Measurements from ENCODE around the gene TMX1. TPM values are rescaled to one million over a fixed set of nuclear protein-coding genes. Genes with fewer than 3 reads are reported as not detected.
A peak's percentile ranks its signal among the peaks of the same experiment; 100 is the strongest.

Gene TMX1
- total RNA-seq, 2 experiments from 2014 or later, result 59.4 to 59.6 TPM

DNA sequence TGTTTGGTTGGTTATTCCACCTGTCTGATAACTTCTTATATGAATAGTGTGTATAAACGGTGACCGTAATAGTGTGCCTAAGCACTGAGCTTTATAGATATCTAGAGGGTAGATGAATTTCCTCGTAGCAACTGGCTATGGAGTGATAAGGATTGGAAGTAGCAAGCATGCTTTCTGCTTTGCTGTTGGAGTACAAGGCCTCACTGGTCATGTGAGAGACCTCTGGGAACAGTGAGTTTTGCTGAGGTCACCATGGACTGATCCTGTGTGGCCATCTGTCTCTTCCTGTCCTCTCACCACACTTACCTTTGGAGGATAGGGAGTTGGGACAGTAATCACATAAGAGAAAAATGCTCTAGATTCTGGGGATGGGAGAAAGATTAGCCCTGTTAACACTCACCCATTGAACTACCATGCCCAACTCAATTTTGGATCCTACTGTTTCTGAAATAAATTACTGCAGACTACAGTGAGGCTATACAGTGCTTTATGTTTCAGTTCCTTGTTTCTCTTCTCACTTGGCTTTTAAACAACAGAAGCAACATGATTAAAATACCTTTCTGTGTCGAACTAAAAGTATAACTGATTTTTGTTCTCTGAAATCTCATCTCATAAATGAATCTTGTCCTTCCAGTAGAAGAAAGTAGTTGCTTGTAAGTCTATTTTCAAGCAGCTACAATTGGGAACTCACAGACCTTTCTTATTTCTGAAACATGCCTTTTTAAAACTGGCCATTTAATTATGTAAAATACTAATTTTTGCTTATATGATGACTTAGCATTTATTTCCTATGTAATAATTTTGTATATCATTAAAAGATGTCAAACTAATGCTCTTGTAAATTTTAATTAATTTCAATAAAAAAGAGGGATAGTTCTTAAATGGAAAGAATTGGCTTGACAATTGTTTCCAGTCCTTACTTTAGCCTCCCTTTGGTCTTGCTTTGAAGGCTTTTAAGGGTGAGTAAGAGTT lies 8.3 kb downstream of the TMX1 start:
- no peak overlapping the region for H3K27ac Mint-ChIP-seq
- CTCF ChIA-PET, result no interaction called here
- H3K36me3 Mint-ChIP-seq (ENCODE audit: low read depth), result peaks cover 52% of the 10 kb centered on the region
- intact Hi-C loops (cut with micrococcal nuclease), result loop anchor here (10.0 kb wide), 3 partner anchors 584 to 934 kb away; partner anchors contain the start of genes DMAC2L, L2HGDH and SAV1
- H3K9me3 Mint-ChIP-seq, result no peaks in the 10 kb centered on the region
- peaks cover 20% of the 10 kb centered on the region for H3K4me1 Mint-ChIP-seq (ENCODE audit: low read depth)
- H3K4me3 Mint-ChIP-seq, result no peak overlapping the region
- no peaks in the 10 kb centered on the region for H3K27me3 Mint-ChIP-seq (ENCODE audit: low read depth)
- no peak for DNase-seq

DNA sequence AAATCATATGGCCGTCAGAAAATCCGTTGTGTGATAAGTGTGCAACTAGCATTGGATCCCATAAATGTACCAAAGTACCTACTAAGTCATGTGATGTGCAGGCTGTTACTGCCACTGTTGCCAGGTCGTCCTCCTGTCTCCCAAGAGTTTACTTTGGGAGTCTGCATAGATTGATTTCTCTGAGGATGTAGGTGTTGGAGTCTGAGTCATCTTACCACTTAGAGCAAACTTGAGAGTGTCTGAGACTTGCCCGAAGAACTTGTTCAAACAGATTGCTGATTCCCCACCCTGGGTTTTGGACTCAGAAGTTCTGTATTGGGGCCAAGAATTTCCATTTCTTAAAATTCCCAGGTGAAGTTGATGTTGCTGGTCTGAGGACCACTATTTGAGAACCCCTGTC lies 11.4 kb downstream of the TMX1 start:
- Mint-ChIP-seq H3K4me1 (ENCODE audit: low read depth) (no peaks in the 10 kb centered on the region), H3K36me3 (ENCODE audit: low read depth) (peaks cover 51% of the 10 kb centered on the region), H3K4me3 (no peak overlapping the region), H3K27me3 (ENCODE audit: low read depth) (no peaks in the 10 kb centered on the region), H3K27ac (no peak overlapping the region), H3K9me3 (no peaks in the 10 kb centered on the region)
- intact Hi-C loops (cut with micrococcal nuclease), result no loop called here
- no peak for DNase-seq
- CTCF ChIA-PET, result no interaction called here

DNA sequence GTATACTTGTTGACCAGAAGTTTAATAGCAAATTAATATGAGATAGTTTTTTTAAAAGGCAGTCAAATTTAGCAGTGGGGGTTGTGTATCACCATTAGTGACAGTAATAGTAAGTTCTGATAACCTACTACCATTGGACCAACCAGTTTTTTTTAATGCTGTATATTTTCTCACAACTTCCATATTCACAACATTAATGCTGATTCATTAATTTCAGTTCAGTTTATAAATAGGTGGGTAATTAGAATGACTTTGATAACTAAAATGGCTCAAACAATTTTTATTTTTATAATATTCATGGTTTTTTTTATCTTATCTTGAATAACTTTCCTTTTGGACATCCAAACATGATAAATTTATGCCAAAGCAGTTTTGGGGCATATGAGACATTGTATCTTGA lies 13.8 kb downstream of the TMX1 start:
- intact Hi-C loops (cut with micrococcal nuclease), result no loop called here
- peaks cover 5% of the 10 kb centered on the region for H3K9me3 Mint-ChIP-seq
- H3K4me1 Mint-ChIP-seq (ENCODE audit: low read depth), result no peaks in the 10 kb centered on the region
- DNase-seq, result no peak
- CTCF ChIA-PET, result no interaction called here
- no peak overlapping the region for H3K27ac Mint-ChIP-seq
- peaks cover 59% of the 10 kb centered on the region for H3K36me3 Mint-ChIP-seq (ENCODE audit: low read depth)
- no peaks in the 10 kb centered on the region for H3K27me3 Mint-ChIP-seq (ENCODE audit: low read depth)
- H3K4me3 Mint-ChIP-seq, result no peak overlapping the region

DNA sequence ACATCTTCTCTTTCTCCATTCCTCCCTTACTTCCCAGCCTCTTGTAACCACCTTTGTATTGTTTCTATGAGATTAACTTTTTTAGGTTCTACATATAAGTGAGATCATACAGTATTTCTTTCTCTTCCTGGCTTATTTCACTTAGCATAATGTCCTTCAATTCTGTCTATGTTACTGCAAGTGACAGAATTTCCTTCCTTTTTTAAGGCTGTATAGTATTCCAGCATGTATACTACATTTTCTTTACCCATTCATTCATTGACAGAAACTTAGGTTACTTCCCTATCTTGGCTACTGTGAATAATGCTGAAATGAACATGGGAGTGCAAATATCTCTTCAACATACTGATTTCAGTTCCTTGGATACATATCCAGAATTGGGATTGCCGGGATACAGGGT lies 18.2 kb downstream of the TMX1 start:
- CTCF ChIA-PET, result interaction anchor here (0.7 kb wide), 1 partner anchor 17 kb away, joined by 3 read pairs; no protein-coding TSS in a partner anchor
- DNase-seq, result no peak
- intact Hi-C loops (cut with micrococcal nuclease), result no loop called here
- Mint-ChIP-seq H3K27me3 (ENCODE audit: low read depth) (no peaks in the 10 kb centered on the region), H3K9me3 (peaks cover 5% of the 10 kb centered on the region), H3K27ac (no peak overlapping the region), H3K4me3 (no peak overlapping the region), H3K36me3 (ENCODE audit: low read depth) (peaks cover 41% of the 10 kb centered on the region), H3K4me1 (ENCODE audit: low read depth) (peaks cover 24% of the 10 kb centered on the region)

DNA sequence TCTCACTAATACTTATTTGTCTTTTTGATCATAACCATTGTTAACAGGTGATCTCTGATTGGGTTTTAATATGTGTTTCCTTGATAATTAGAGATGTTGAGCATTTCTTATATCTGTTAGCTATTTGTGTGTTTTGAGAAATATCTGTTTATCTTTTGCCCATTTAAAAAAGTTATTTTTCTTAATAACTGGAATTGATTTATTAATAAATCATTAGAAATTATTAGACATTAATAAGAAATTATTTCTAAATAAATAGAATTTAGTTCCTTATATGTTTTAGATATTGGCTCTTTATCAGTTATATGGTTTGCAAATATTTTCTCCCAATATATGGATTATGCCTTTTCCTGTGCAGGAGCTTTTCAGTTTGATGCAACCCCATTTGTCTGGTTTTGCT lies 18.7 kb downstream of the TMX1 start:
- Mint-ChIP-seq H3K36me3 (ENCODE audit: low read depth) (peaks cover 38% of the 10 kb centered on the region), H3K27me3 (ENCODE audit: low read depth) (no peaks in the 10 kb centered on the region), H3K4me1 (ENCODE audit: low read depth) (peaks cover 24% of the 10 kb centered on the region), H3K4me3 (no peak overlapping the region), H3K27ac (no peak overlapping the region), H3K9me3 (peaks cover 5% of the 10 kb centered on the region)
- no peak for DNase-seq
- CTCF ChIA-PET, result interaction anchor here (0.7 kb wide), 1 partner anchor 17 kb away, joined by 3 read pairs; no protein-coding TSS in a partner anchor
- intact Hi-C loops (cut with micrococcal nuclease), result no loop called here

DNA sequence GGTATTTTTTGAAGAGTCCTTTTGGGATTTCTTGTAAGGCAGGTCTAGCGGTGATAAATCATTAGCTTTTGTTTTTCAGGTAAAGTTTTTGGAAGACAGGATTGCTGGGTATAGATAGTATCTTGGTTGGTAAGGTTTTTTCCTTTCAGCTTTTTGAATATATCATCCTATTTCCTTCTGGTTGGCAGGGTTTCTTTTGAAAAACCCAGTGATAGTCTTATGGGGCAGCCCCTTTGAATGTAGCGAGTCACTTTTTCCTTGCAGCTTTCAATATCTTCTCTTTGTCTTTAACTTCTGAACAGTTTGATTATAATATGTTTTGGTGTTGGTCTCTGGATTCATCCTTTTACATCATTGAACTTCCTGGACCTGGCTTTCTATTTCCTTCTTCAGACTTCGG lies 20.2 kb downstream of the TMX1 start:
- intact Hi-C loops (cut with micrococcal nuclease), result loop anchor here (1.0 kb wide), 3 partner anchors 20 to 587 kb away; partner anchors contain the start of gene TMX1
- CTCF ChIA-PET, result interaction anchor here (0.6 kb wide), 1 partner anchor 69 kb away, joined by 6 read pairs; no protein-coding TSS in a partner anchor
- no peak overlapping the region for H3K4me3 Mint-ChIP-seq
- peaks cover 24% of the 10 kb centered on the region for H3K4me1 Mint-ChIP-seq (ENCODE audit: low read depth)
- H3K27me3 Mint-ChIP-seq (ENCODE audit: low read depth), result no peaks in the 10 kb centered on the region
- H3K27ac Mint-ChIP-seq, result peak overlapping the region; percentile 71
- H3K36me3 Mint-ChIP-seq (ENCODE audit: low read depth), result peaks cover 33% of the 10 kb centered on the region
- peaks cover 5% of the 10 kb centered on the region for H3K9me3 Mint-ChIP-seq
- peak; percentile 42 for DNase-seq

DNA sequence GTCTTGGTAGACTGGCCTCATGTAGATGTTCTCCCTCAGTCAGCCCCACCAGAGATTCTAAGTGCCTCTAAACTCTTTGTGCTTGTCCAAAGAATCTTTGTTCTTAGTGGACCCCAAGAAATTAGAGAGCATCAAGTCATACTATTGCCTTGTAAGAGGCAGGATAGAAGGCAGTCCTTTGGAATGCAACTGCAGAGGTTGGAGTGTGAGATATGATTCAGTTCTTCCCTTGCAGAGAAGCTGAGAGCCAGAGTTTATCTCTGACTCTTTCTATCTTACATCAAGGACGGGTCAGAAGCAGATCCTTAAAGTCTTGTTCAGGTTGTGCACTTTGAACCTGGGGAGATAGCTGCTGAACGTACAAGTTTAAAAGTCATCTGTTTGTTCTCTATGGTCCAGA lies 21.1 kb downstream of the TMX1 start:
- H3K4me1 Mint-ChIP-seq (ENCODE audit: low read depth), result peaks cover 24% of the 10 kb centered on the region
- CTCF ChIA-PET, result interaction anchor here (1.1 kb wide), 1 partner anchor 22 kb away, joined by 3 read pairs; no protein-coding TSS in a partner anchor
- H3K4me3 Mint-ChIP-seq, result no peak overlapping the region
- no peak for DNase-seq
- peaks cover 27% of the 10 kb centered on the region for H3K36me3 Mint-ChIP-seq (ENCODE audit: low read depth)
- intact Hi-C loops (cut with micrococcal nuclease), result no loop called here
- H3K27ac Mint-ChIP-seq, result peak overlapping the region; percentile 71
- no peaks in the 10 kb centered on the region for H3K27me3 Mint-ChIP-seq (ENCODE audit: low read depth)
- peaks cover 5% of the 10 kb centered on the region for H3K9me3 Mint-ChIP-seq

DNA sequence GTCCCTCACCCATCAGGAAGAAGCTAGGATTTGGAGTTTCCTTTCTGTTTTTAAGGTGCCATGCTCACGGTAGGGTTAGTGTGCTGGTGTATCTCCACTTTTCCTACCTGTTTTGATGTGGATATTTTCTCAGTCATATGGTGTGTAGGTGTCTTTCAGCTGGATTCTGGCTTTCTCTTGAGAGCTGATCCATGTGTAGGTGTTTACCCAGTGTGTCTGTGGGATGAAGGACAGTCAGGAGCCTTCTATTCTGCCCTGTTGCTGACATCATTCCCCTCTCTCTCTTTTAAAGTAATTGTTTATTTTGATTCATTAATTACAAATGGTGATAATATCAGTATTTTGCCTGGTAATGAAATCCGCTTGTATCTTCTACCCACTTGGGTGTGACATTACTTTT lies 22.8 kb downstream of the TMX1 start:
- no peak overlapping the region for H3K27ac Mint-ChIP-seq
- intact Hi-C loops (cut with micrococcal nuclease), result no loop called here
- CTCF ChIA-PET, result no interaction called here
- no peak overlapping the region for H3K4me3 Mint-ChIP-seq
- peaks cover 20% of the 10 kb centered on the region for H3K36me3 Mint-ChIP-seq (ENCODE audit: low read depth)
- DNase-seq, result no peak
- peaks cover 24% of the 10 kb centered on the region for H3K4me1 Mint-ChIP-seq (ENCODE audit: low read depth)
- H3K27me3 Mint-ChIP-seq (ENCODE audit: low read depth), result no peaks in the 10 kb centered on the region
- H3K9me3 Mint-ChIP-seq, result peaks cover 5% of the 10 kb centered on the region

DNA sequence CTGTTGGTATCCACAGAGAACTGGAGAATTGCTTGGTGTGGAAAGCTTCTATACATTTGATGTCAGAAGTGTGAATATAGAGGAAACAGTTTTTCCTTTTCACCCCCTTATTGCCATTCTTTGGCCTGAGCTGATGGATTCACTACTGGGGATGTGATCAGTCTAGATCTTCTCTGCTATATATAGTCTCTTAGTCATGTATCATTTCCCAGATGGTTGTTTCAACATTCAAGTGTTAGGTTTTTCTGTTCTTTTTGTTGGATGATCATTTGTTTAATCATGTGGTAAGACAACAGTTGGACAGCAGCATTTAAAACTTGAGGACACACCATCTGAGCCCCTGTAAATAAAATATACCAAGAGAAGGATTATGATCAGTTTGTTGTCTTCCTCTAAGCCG lies 29.6 kb downstream of the TMX1 start:
- CTCF ChIA-PET, result interaction anchor here (0.5 kb wide), 1 partner anchor 220 kb away, joined by 3 read pairs; no protein-coding TSS in a partner anchor
- intact Hi-C loops (cut with micrococcal nuclease), result no loop called here
- Mint-ChIP-seq H3K4me3 (no peak overlapping the region), H3K27ac (no peak overlapping the region), H3K9me3 (no peaks in the 10 kb centered on the region), H3K4me1 (ENCODE audit: low read depth) (no peaks in the 10 kb centered on the region), H3K27me3 (ENCODE audit: low read depth) (no peaks in the 10 kb centered on the region), H3K36me3 (ENCODE audit: low read depth) (peaks cover 4% of the 10 kb centered on the region)
- no peak for DNase-seq

DNA sequence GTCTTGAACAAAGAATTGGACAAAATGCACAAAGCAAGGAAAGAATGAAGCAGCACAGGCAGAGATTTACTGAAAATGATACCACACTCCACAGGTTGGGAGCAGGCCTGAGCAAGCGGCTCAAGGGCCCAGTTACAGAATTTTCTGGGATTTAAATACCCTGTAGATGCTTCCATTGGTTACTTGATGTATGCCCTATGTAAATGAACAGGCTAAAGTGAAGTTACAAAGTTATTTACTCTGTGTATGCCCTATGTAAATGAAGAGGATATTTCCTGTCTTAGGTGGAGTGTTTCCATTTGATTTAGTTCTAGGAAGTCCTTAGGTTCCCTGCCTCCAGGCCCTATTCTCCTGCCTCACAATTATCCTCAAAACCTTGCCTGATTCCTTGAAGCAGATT lies 36.6 kb downstream of the TMX1 start:
- H3K27ac Mint-ChIP-seq, result no peak overlapping the region
- no peak overlapping the region for H3K4me3 Mint-ChIP-seq
- no peaks in the 10 kb centered on the region for H3K4me1 Mint-ChIP-seq (ENCODE audit: low read depth)
- H3K27me3 Mint-ChIP-seq (ENCODE audit: low read depth), result no peaks in the 10 kb centered on the region
- H3K36me3 Mint-ChIP-seq (ENCODE audit: low read depth), result peaks cover 4% of the 10 kb centered on the region
- H3K9me3 Mint-ChIP-seq, result no peaks in the 10 kb centered on the region
- intact Hi-C loops (cut with micrococcal nuclease), result no loop called here
- CTCF ChIA-PET, result interaction anchor here (0.7 kb wide), 1 partner anchor 32 kb away, joined by 3 read pairs; no protein-coding TSS in a partner anchor
- DNase-seq, result no peak

DNA sequence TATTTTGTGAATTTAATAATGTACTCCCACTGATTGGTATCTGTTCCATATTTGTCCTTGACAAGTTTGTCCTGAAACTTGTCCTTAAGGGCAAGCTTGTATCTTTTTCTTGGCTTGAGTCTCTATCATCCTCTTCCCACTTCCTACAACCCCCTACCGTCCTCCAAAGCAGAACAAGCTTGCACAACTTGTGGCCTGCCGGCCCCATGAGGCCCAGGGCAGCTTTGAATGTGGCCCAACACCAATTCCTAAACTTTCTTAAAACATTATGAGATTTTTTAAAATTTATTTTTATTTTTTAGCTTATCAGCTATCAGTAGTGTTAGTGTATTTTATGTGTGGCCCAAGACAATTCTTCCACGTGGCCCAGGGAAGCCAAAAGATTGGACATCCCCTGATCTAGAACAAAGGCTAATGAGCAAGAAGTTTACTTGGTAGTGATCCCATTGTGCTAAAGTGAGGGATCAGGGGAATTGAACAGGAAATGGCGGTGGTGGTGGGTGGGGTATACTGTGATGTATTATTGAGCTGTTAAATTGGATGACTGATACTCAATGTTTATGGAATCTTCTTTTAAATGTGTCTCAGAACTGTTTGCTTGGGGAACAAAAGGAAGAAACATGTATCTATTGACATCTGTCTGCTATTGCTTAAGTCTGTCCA lies 37.8 kb downstream of the TMX1 start:
- H3K4me1 Mint-ChIP-seq (ENCODE audit: low read depth), result no peaks in the 10 kb centered on the region
- CTCF ChIA-PET, result interaction anchor here (0.5 to 0.7 kb wide), 4 partner anchors 94 to 853 kb away, joined by 3 to 6 read pairs (median 4); no protein-coding TSS in a partner anchor
- H3K9me3 Mint-ChIP-seq, result no peaks in the 10 kb centered on the region
- no peak for DNase-seq
- H3K27me3 Mint-ChIP-seq (ENCODE audit: low read depth), result no peaks in the 10 kb centered on the region
- no peak overlapping the region for H3K27ac Mint-ChIP-seq
- H3K4me3 Mint-ChIP-seq, result no peak overlapping the region
- H3K36me3 Mint-ChIP-seq (ENCODE audit: low read depth), result peaks cover 4% of the 10 kb centered on the region
- intact Hi-C loops (cut with micrococcal nuclease), result no loop called here

DNA sequence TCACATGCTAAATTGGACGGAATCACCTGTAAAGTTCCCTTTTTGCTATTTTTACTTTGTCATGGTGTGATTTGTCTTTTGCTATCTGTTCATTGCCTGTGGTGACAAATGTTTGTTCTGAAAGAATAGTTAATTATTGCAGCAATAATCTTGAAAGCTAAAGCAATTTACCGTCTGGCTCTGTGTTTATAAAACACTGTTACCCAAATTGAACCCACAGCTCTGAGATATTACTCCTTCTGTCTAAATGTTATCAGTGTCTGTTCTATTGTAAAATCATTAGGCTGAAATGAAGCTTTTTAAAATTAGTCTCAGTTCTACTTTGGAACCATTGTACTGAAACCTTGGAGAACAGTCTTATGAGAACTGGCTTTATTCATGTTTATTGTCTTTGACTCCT lies 42.5 kb downstream of the TMX1 start:
- DNase-seq, result no peak
- H3K27me3 Mint-ChIP-seq (ENCODE audit: low read depth), result no peaks in the 10 kb centered on the region
- H3K4me3 Mint-ChIP-seq, result no peak overlapping the region
- H3K9me3 Mint-ChIP-seq, result no peaks in the 10 kb centered on the region
- peaks cover 4% of the 10 kb centered on the region for H3K36me3 Mint-ChIP-seq (ENCODE audit: low read depth)
- H3K4me1 Mint-ChIP-seq (ENCODE audit: low read depth), result no peaks in the 10 kb centered on the region
- intact Hi-C loops (cut with micrococcal nuclease), result loop anchor here (2.0 to 10.0 kb wide), 3 partner anchors 80 to 712 kb away; no protein-coding TSS in a partner anchor
- H3K27ac Mint-ChIP-seq, result no peak overlapping the region
- CTCF ChIA-PET, result interaction anchor here (0.8 to 2.7 kb wide), 14 partner anchors 9 to 498 kb away, joined by 3 to 15 read pairs (median 4); no protein-coding TSS in a partner anchor

Data from activated naive CD4-positive, alpha-beta T cell treated with anti-CD3 and anti-CD28 coated beads for 36 hours (primary cell).